ENCODE data around the gene RAPGEF4. TPM values are rescaled to one million over a fixed set of nuclear protein-coding genes. Genes with fewer than 3 reads are reported as not detected.

The RAPGEF4 gene
- total and polyA plus RNA-seq, 2 of the 8 experiments (the other 6 are each of a cell fraction or from before 2014, with no cell fraction given) = 1.2 to 2.6 TPM

- no peak for TF ChIP-seq RFX5 (IDR thresholded peaks at IDR 0.05; ENCODE audit: borderline replicate concordance, low read depth, low read length)
- no peak for TF ChIP-seq SP2 (IDR thresholded peaks at IDR 0.05; ENCODE audit: low read length)
- TF ChIP-seq HDAC2 (IDR thresholded peaks at IDR 0.05; ENCODE audit: borderline replicate concordance in 1 of 2, low read depth in 2 of 2, low read length in 2 of 2) = no peak
- no peak for TF ChIP-seq SIRT6 (IDR thresholded peaks at IDR 0.05; ENCODE audit: low read length)
Observed at GRCh38 chr2:172930871-172931255, 195.2 kb downstream of the RAPGEF4 start (continued).

Data from H1 (cell line).